Body of pancreas (tissue), 4 donors: ENCODE results near the gene CCDC12.

Experiments
- CTCF ChIP-seq, 7 experiments: fragments of 450-650 bp in 4 of 7; fragments of 200-600 bp in 3 of 7; sonication (generic) in 3 of 7; IDR thresholded peaks; one replicate each; pipeline ENCODE4 v1.5.1; 2016 to 2019; ENCODE audit warnings: antibody characterized with exemption in 7 of 7
- POLR2A ChIP-seq, 3 donors: fragments of 450-650 bp; IDR thresholded peaks; one replicate each; pipeline ENCODE4 v1.6.1; 2016; ENCODE audit warnings: antibody characterized with exemption in 3 of 3, mild to moderate bottlenecking in 2 of 3

GRCh38 chr3:46947981-46948791 lies 28.4 kb downstream of the CCDC12 start:
- TF ChIP-seq CTCF (IDR thresholded peaks at IDR 0.05), result peak in 1 of 7 experiments; percentile 11
- peak in 2 of 3 donors; percentile 74 to 78 for TF ChIP-seq POLR2A (IDR thresholded peaks at IDR 0.05)
